Measurements from ENCODE around the gene TMEM170A. TPM values are rescaled to one million over a fixed set of nuclear protein-coding genes. Genes with fewer than 3 reads are reported as not detected.
"Not testable (repeated sequence)": the region's sequence is repeated elsewhere in the genome, so short reads cannot be mapped to it uniquely, and the experiment has no call there.

TMEM170A gene
- total RNA-seq, 6 experiments from 2014 or later, result 8.2 to 11.7 (median 10.6) TPM

- Mint-ChIP-seq H3K4me1 (ENCODE audit: low read depth) (peaks cover 17% of the 10 kb centered on the region), H3K4me3 (no peak overlapping the region; the same call in 1 of the 2 replicates), H3K27ac (0 out of 2 replicates have a peak overlapping the region, but pooled peaks have one; percentile 4), H3K27me3 (ENCODE audit: insufficient read depth) (peaks cover 2% of the 10 kb centered on the region), H3K9me3 (no peaks in the 10 kb centered on the region), H3K36me3 (ENCODE audit: low read depth) (no peaks in the 10 kb centered on the region)
- no peak for TF ChIP-seq CTCF (IDR thresholded peaks at IDR 0.05)
- DNase-seq, result no peak
Measured at GRCh38 chr16:75501359-75501758, 36.9 kb upstream of the TMEM170A start.

DNA sequence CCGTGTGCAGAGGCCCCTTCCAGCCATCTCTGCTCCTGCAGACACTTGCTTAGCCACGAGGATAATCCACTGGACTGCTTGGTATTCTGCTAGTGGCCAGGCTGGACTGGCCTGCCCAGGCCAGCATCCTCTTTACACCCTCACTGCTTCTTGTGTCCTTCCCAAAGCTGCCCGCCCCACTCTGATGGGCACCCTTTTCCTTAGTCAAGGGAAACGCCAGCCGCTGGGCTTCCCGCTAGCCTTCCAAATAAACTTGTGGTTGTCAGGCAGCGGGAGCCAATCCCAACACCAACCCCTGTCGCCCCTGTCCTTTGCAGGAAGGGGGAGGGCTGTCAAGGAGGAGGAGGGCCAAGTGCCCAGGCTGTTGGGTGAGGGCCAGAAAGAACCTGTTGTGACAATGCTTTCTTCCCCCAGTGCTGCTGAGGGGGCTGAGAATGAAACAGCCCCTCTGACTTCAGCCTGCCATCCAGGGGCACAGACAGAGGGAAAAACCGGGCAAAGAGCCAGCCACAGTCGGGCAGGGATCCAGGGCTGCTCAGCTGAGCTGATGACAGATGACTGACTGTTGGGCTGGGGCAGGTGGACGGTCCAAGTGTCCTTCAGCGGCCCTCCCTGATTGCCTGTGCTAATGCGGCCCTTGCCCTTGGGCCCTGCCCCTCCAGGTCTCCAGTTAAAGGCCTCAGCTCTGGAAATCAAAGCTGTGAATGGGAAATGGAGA, 34.3 kb upstream of the TMEM170A start:
- not testable (repeated sequence) for H3K27ac Mint-ChIP-seq; DNase-seq; H3K36me3 Mint-ChIP-seq (ENCODE audit: low read depth); H3K27me3 Mint-ChIP-seq (ENCODE audit: insufficient read depth); H3K9me3 Mint-ChIP-seq; H3K4me3 Mint-ChIP-seq
- peaks cover 15% of the 10 kb centered on the region for H3K4me1 Mint-ChIP-seq (ENCODE audit: low read depth)

GRCh38 chr16:75497558-75497957, 33.1 kb upstream of the TMEM170A start:
- Mint-ChIP-seq H3K4me1 (ENCODE audit: low read depth) (peaks cover 15% of the 10 kb centered on the region), H3K36me3 (ENCODE audit: low read depth) (no peaks in the 10 kb centered on the region), H3K27me3 (ENCODE audit: insufficient read depth) (peaks cover 9% of the 10 kb centered on the region), H3K9me3 (no peaks in the 10 kb centered on the region), H3K27ac (no peak overlapping the region), H3K4me3 (no peak overlapping the region)
- no peak for DNase-seq
- no peak for TF ChIP-seq CTCF (IDR thresholded peaks at IDR 0.05)

DNA sequence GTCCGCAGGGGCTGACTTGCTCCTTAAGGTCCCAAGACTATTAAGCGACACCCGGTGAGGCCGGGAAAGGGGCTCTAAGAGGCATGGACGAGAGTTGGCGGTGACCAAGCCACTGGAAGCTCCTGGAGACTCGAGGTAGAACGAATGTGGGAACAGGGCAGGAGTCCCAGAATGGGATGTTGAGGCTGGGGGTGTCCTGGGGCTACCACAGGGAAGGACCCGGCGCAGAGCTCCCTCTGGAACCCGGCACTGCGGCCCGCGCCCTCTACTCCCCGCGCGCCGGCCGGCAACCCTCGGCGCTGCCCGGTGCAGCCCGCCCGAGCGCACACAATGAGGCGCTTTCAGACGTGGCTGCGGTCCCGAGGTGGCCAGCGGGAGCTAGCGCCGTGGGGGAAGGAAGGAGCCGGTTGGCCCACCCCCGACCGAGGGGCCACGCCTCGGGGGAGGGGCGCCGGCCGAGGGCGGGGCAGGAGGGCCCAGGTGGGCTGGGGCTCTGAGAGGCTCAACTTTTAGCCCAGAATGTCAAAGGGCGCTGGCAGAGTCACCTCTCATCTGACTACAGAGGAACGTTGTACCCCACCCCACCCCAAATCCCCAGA, 30.7 kb upstream of the TMEM170A start, which contains the start of gene CHST6:
CHST6 (minus strand) TSS at position 366 of the 599 bp plus-strand sequence. CDS start 15,613 bp downstream, outside the sequence.
- no peaks in the 10 kb centered on the region for H3K36me3 Mint-ChIP-seq (ENCODE audit: low read depth)
- H3K4me1 Mint-ChIP-seq (ENCODE audit: low read depth), result peaks cover 6% of the 10 kb centered on the region; the same call in 1 of the 2 replicates
- peaks cover 9% of the 10 kb centered on the region for H3K27me3 Mint-ChIP-seq (ENCODE audit: insufficient read depth)
- H3K4me3 Mint-ChIP-seq, result peak within 1 kb of the TSS; percentile 71
- no peaks in the 10 kb centered on the region for H3K9me3 Mint-ChIP-seq
- no peak within 1 kb of the TSS for H3K27ac Mint-ChIP-seq
- no peak for DNase-seq
- TF ChIP-seq CTCF (IDR thresholded peaks at IDR 0.05), result no peak

GRCh38 chr16:75494661-75495075, 30.2 kb upstream of the TMEM170A start:
- Mint-ChIP-seq H3K4me1 (ENCODE audit: low read depth) (peaks cover 6% of the 10 kb centered on the region; the same call in 1 of the 2 replicates), H3K9me3 (no peaks in the 10 kb centered on the region), H3K27me3 (ENCODE audit: insufficient read depth) (peaks cover 9% of the 10 kb centered on the region), H3K36me3 (ENCODE audit: low read depth) (no peaks in the 10 kb centered on the region), H3K27ac (no peak overlapping the region), H3K4me3 (peak overlapping the region; percentile 71)
- TF ChIP-seq CTCF (IDR thresholded peaks at IDR 0.05), result no peak
- DNase-seq, result no peak

DNA sequence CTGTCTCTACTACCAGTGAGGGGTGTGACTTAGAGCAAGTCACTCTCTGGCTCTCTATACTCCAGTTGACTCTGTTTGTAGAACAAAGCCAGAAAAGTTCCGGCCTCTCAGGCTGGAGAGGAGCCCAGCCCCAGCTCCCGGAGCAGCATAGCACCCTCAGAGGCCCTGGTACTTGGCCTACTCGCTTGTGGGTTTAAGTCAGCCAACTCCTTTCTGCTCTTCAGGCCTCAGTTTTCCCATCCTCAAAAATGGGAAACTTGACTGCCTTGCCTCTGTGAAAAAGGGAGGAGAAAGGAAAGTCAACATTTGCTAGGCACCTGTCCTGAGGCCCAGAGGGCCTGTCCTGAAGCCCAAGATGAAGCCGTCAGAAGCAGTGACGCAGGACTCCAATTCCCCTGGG, 29.7 kb upstream of the TMEM170A start:
- H3K27me3 Mint-ChIP-seq (ENCODE audit: insufficient read depth), result peaks cover 9% of the 10 kb centered on the region

More for the DNA sequence above, 29.7 kb upstream of the TMEM170A start:
- Mint-ChIP-seq H3K36me3 (ENCODE audit: low read depth) (no peaks in the 10 kb centered on the region), H3K27ac (no peak overlapping the region), H3K9me3 (no peaks in the 10 kb centered on the region), H3K4me1 (ENCODE audit: low read depth) (peaks cover 6% of the 10 kb centered on the region; the same call in 1 of the 2 replicates), H3K4me3 (no peak overlapping the region)
- DNase-seq, result no peak
- TF ChIP-seq CTCF (IDR thresholded peaks at IDR 0.05), result no peak
